IMR-90 (cell line): ENCODE results near the gene PRKCH. TPM values are rescaled to one million over a fixed set of nuclear protein-coding genes. Genes with fewer than 3 reads are reported as not detected.
A peak's percentile ranks its signal among the peaks of the same experiment; 100 is the strongest.

Experiments
- ATAC-seq: fragments of 200-7000 bp; cut with Tn5 transposase; 2 replicates; pipeline ENCODE4 v1.9.1; 2020; ENCODE audit warnings: low read depth, mild to moderate bottlenecking, moderate library complexity
- BruUV-seq: library from RNA; stranded (reverse); fragments of 400-500 nt; replicated peaks from 2 replicates; lab custom pipeline; 2021; lab: Mats Ljungman, UMichigan
- CTCF ChIA-PET: fragments of 300-600 bp; formaldehyde crosslinking; extraction: SDS; loops from one replicate; lab custom pipeline; 2021; ENCODE audit warnings: antibody characterized with exemption; lab: Yijun Ruan, JAX
- POLR2A ChIA-PET: fragments of 300-600 bp; sonication (Branson Sonifier 250); formaldehyde crosslinking; loops from one replicate; lab custom pipeline; 2022; ENCODE audit warnings: antibody characterized with exemption; ENCODE audit not compliant: unreplicated experiment; lab: Charles Lee
- DNase-seq: peaks from one replicate; pipeline ENCODE4 v3.0.0; 2013
- H2AFZ ChIP-seq: replicated peaks from 2 replicates; pipeline ENCODE3; 2013; ENCODE audit warnings: low read length, mild to moderate bottlenecking; ENCODE audit not compliant: poor library complexity
- H2AK5ac ChIP-seq: 2 replicates; pipeline ENCODE4 v1.6.1; 2013; ENCODE audit warnings: low read depth, low read length, inconsistent platforms
- H2AK9ac ChIP-seq: replicated peaks from 2 replicates; pipeline ENCODE3; 2013; ENCODE audit warnings: mild to moderate bottlenecking, low read depth, low read length, moderate library complexity; ENCODE audit not compliant: poor library complexity
- H2BK120ac ChIP-seq: 2 replicates; pipeline ENCODE4 v1.6.1; 2013; ENCODE audit warnings: low read depth, low read length, inconsistent platforms
- H2BK15ac ChIP-seq: 3 replicates; pipeline ENCODE4 v1.6.1; 2013; ENCODE audit warnings: low read depth, low read length, inconsistent platforms
- H2BK20ac ChIP-seq: 2 replicates; pipeline ENCODE4 v1.6.1; 2013; ENCODE audit warnings: low read depth, mild to moderate bottlenecking, inconsistent platforms, low read length, moderate library complexity
- H2BK5ac ChIP-seq: 2 replicates; pipeline ENCODE4 v1.6.1; 2013; ENCODE audit warnings: mild to moderate bottlenecking, low read depth, low read length, inconsistent platforms; ENCODE audit not compliant: poor library complexity, severe bottlenecking
- H3K14ac ChIP-seq: replicated peaks from 2 replicates; pipeline ENCODE4 v1.6.1; 2013; ENCODE audit warnings: low read depth, low read length, inconsistent platforms
- H3K18ac ChIP-seq: 2 replicates; pipeline ENCODE4 v1.6.1; 2013; ENCODE audit warnings: low read depth, low read length, control low read depth
- H3K23ac ChIP-seq: 2 replicates; pipeline ENCODE4 v1.6.1; 2013; ENCODE audit warnings: low read depth, low read length, inconsistent platforms
- H3K27ac ChIP-seq: 2 replicates; pipeline ENCODE4 v1.5.1; 2013; ENCODE audit warnings: mild to moderate bottlenecking, control low read depth, low read length; ENCODE audit not compliant: insufficient read depth
- H3K27me3 ChIP-seq: 2 replicates; pipeline ENCODE4 v1.6.1; 2013; ENCODE audit warnings: low read length; ENCODE audit not compliant: control insufficient read depth, insufficient read depth
- H3K36me3 ChIP-seq: 2 replicates; pipeline ENCODE4 v1.6.1; 2013; ENCODE audit warnings: low read length, mixed read lengths; ENCODE audit not compliant: control insufficient read depth, insufficient read depth
- H3K4ac ChIP-seq: 2 replicates; pipeline ENCODE4 v1.6.1; 2013; ENCODE audit warnings: low read depth, low read length, inconsistent platforms
- H3K4me1 ChIP-seq: 2 replicates; pipeline ENCODE4 v1.6.1; 2013; ENCODE audit warnings: low read length, mixed read lengths; ENCODE audit not compliant: control insufficient read depth, insufficient read depth
- H3K4me2 ChIP-seq: 2 replicates; pipeline ENCODE4 v1.6.1; 2013; ENCODE audit warnings: low read depth, mild to moderate bottlenecking, control low read depth, low read length, moderate library complexity
- H3K4me3 ChIP-seq: 2 replicates; pipeline ENCODE4 v1.5.1; 2013; ENCODE audit warnings: low read depth, mild to moderate bottlenecking, control low read depth, low read length, moderate library complexity; ENCODE audit not compliant: insufficient read depth
- H3K56ac ChIP-seq: 2 replicates; pipeline ENCODE4 v1.6.1; 2013; ENCODE audit warnings: low read length, inconsistent platforms; ENCODE audit not compliant: insufficient read depth; ENCODE audit errors: extremely low read depth
- H3K79me1 ChIP-seq, 2 experiments: 2 replicates each; pipeline ENCODE4 v1.6.1; 2013; ENCODE audit warnings: low read length in 2 of 2, inconsistent platforms in 1 of 2, low read depth in 1 of 2
- H3K9ac ChIP-seq: 2 replicates; pipeline ENCODE4 v1.6.1; 2013; ENCODE audit warnings: low read depth, low read length, control low read depth
- H3K9me1 ChIP-seq: 2 replicates; pipeline ENCODE4 v1.6.1; 2013; ENCODE audit warnings: low read length, inconsistent platforms; ENCODE audit not compliant: insufficient read depth
- H3K9me3 ChIP-seq: 2 replicates; pipeline ENCODE4 v1.6.1; 2013; ENCODE audit warnings: low read length; ENCODE audit not compliant: control insufficient read depth, insufficient read depth
- H4K20me1 ChIP-seq: 2 replicates; pipeline ENCODE4 v1.6.1; 2013; ENCODE audit warnings: low read length, inconsistent platforms; ENCODE audit not compliant: insufficient read depth
- H4K5ac ChIP-seq: 2 replicates; pipeline ENCODE4 v1.6.1; 2013; ENCODE audit warnings: mild to moderate bottlenecking, low read depth, low read length, control low read depth
- H4K8ac ChIP-seq, 2 experiments: 2 replicates each; pipeline ENCODE4 v1.6.1; 2013; ENCODE audit warnings: low read depth in 2 of 2, low read length in 2 of 2, control low read depth in 1 of 2, inconsistent platforms in 1 of 2
- H4K91ac ChIP-seq: 2 replicates; pipeline ENCODE4 v1.6.1; 2013; ENCODE audit warnings: low read depth, low read length, inconsistent platforms; ENCODE audit not compliant: insufficient read depth
- BHLHE40 ChIP-seq: fragments of 150-350 bp; IDR thresholded peaks from 2 replicates; pipeline ENCODE4 v1.6.1; 2016; ENCODE audit warnings: mild to moderate bottlenecking, low read depth, low read length
- CHD1 ChIP-seq: IDR thresholded peaks from 2 replicates; pipeline ENCODE4 v1.6.1; 2012; ENCODE audit warnings: low read depth, low read length, improper control_type of control experiment
- FOS ChIP-seq: fragments of 150-350 bp; IDR thresholded peaks from 2 replicates; pipeline ENCODE4 v1.6.1; 2016; ENCODE audit warnings: low read depth, low read length
- MAFK ChIP-seq: IDR thresholded peaks from 2 replicates; pipeline ENCODE4 v1.6.1; 2012; ENCODE audit warnings: low read depth, low read length, improper control_type of control experiment
- MAZ ChIP-seq: IDR thresholded peaks from 2 replicates; pipeline ENCODE4 v1.6.1; 2012; ENCODE audit warnings: low read depth, mild to moderate bottlenecking, low read length, improper control_type of control experiment, moderate library complexity, borderline replicate concordance
- RCOR1 ChIP-seq: IDR thresholded peaks from 2 replicates; pipeline ENCODE4 v1.6.1; 2012; ENCODE audit warnings: mild to moderate bottlenecking, low read length, improper control_type of control experiment; ENCODE audit not compliant: insufficient replicate concordance
- RFX5 ChIP-seq: IDR thresholded peaks from 2 replicates; pipeline ENCODE4 v1.8.0; 2012; ENCODE audit warnings: low read depth, mild to moderate bottlenecking, low read length, moderate library complexity
- WGBS, 2 experiments: methylation state at CpG; one replicate each; pipeline versions ENCODE4 v1.1.5 to v1.1.7; 2013; ENCODE audit warnings: missing lambda C conversion rate in 2 of 2; ENCODE audit not compliant: insufficient read length in 1 of 2; ENCODE audit errors: extremely low coverage in 2 of 2; 5-methylcytosine and 5-hydroxymethylcytosine counted together
- dilution Hi-C: fragments of 300-500 bp; cut with HindIII; formaldehyde crosslinking; loops from one replicate; pipeline ENCODE4 v1.14.3; 2018; ENCODE audit warnings: low sequenced_read_pairs; ENCODE audit not compliant: unreplicated experiment
- in situ Hi-C: fragments of 300-500 bp; cut with MboI; formaldehyde crosslinking; loops from 3 replicates; pipeline ENCODE4 v1.14.3; 2019; ENCODE audit warnings: low sequenced_read_pairs, inconsistent platforms, mixed read lengths
- intact Hi-C: fragments of 100-400 bp; cut with micrococcal nuclease; formaldehyde crosslinking; loops from 2 replicates; pipeline ENCODE4 v1.10.0; 2022
- polyA plus RNA-seq, 3 experiments: library from polyadenylated mRNA; depleted of rRNA; stranded (reverse); fragments of >200 nt; gene quantifications; 2 replicates each; pipeline ENCODE4 v1.2.3, GENCODE V29; 2012; ENCODE audit warnings: low replicate concordance in 1 of 3
- total RNA-seq: library from RNA; depleted of rRNA; stranded (reverse); fragments of >200 nt; gene quantifications from 2 replicates; pipeline ENCODE4 v1.2.3, GENCODE V29; 2012

PRKCH gene
- total and polyA plus RNA-seq, 2 of the 4 experiments (the other 2 are of a cell fraction), result 1.6 to 2.3 TPM

- H2AK9ac ChIP-seq, result no peak overlapping the region
- WGBS, 2 experiments, result no CpG with 5 or more reads among the region's 1 CpG
- BruUV-seq, result no TSS peak
- H3K23ac ChIP-seq, result peak overlapping the region; percentile 39; the same call in 1 of the 2 replicates
- no peaks in the 10 kb centered on the region for H3K36me3 ChIP-seq
- peaks cover 14% of the 10 kb centered on the region for H3K9me1 ChIP-seq
- dilution Hi-C loops, result no loop called here
- H2AK5ac ChIP-seq, result peak overlapping the region; percentile 31; the same call in 1 of the 2 replicates
- H3K27ac ChIP-seq, result no peak overlapping the region
- H2BK120ac ChIP-seq, result peak overlapping the region; percentile 42; the same call in 1 of the 2 replicates
- H2AFZ ChIP-seq, result no peak overlapping the region
- intact Hi-C loops, result no loop called here
- in situ Hi-C loops, result no loop called here
- no peak overlapping the region for H3K4me2 ChIP-seq
- peak overlapping the region; percentile 65 for H3K18ac ChIP-seq
- ChIA-PET CTCF (no interaction called here), POLR2A (no interaction called here)
- no peak for ATAC-seq
- peak overlapping the region; percentile 49; the same call in 1 of the 2 replicates for H4K91ac ChIP-seq
- H3K4ac ChIP-seq, result peak overlapping the region; percentile 49
- peak overlapping the region; percentile 61; the same call in 1 of the 2 replicates for H2BK20ac ChIP-seq
- H3K79me1 ChIP-seq, result peaks cover 5 to 8% of the 10 kb centered on the region in 2 experiments; a peak in 2 of 4 replicates
- no peak overlapping the region for H3K56ac ChIP-seq
- no peak for DNase-seq
- no peak for TF ChIP-seq FOS
- no peak for TF ChIP-seq CHD1
- TF ChIP-seq BHLHE40, result no peak
- TF ChIP-seq MAFK, result no peak
- no peak for TF ChIP-seq RCOR1
- no peak for TF ChIP-seq RFX5
- no peak for TF ChIP-seq MAZ
- peaks cover 17% of the 10 kb centered on the region for H3K4me1 ChIP-seq
- no peaks in the 10 kb centered on the region for H4K20me1 ChIP-seq
- peak overlapping the region in 1 of 2 experiments; percentile 44; a peak in 1 of 4 replicates for H4K8ac ChIP-seq
- peak overlapping the region; percentile 67; the same call in 1 of the 3 replicates for H2BK15ac ChIP-seq
- no peak overlapping the region for H3K9ac ChIP-seq
- no peak overlapping the region for H2BK5ac ChIP-seq
- no peak overlapping the region for H3K4me3 ChIP-seq
- H4K5ac ChIP-seq, result no peak overlapping the region
- no peaks in the 10 kb centered on the region for H3K27me3 ChIP-seq
- no peaks in the 10 kb centered on the region for H3K9me3 ChIP-seq
- H3K14ac ChIP-seq, result 0 out of 2 replicates have a peak overlapping the region, but pooled peaks have one; percentile 5
Observed at GRCh38 chr14:61491224-61491623, 169.8 kb downstream of the PRKCH start.
